ENCODE measurements around the gene BMPR1A. TPM values are rescaled to one million over a fixed set of nuclear protein-coding genes. Genes with fewer than 3 reads are reported as not detected.
"Not testable (repeated sequence)": the region's sequence is repeated elsewhere in the genome, so short reads cannot be mapped to it uniquely, and the experiment has no call there.

Gene BMPR1A
- total and polyA plus RNA-seq, 2 experiments from 2014 or later: 14.2 to 82.5 TPM

GRCh38 chr10:86734207-86734988 is 22.0 kb upstream of the BMPR1A start (continued):
- TF ChIP-seq ZNF462 (CRISPR knock-in tag; IDR thresholded peaks at IDR 0.05) (no peak), NANOG (IDR thresholded peaks at IDR 0.05; ENCODE audit: borderline replicate concordance) (no peak), STAT1 (IDR thresholded peaks at IDR 0.05; ENCODE audit: unreplicated experiment) (no peak), CREB1 (CRISPR knock-in tag; IDR thresholded peaks at IDR 0.05; ENCODE audit: low read depth) (no peak), CTCF (conservative IDR thresholded peaks at IDR 0.05; ENCODE audit: low read depth in 2 of 2) (no peak)

GRCh38 chr10:86735278-86735677 is 21.1 kb upstream of the BMPR1A start:
- H3K27ac Mint-ChIP-seq; DNase-seq (ENCODE audit: low spot score); H3K36me3 ChIP-seq (ENCODE audit: insufficient read depth); H4K20me1 ChIP-seq (replicated peaks; ENCODE audit: insufficient read depth); H3K4me1 Mint-ChIP-seq; H3K4me3 ChIP-seq; H3K4me1 ChIP-seq (ENCODE audit: insufficient read depth); H3K27ac ChIP-seq (ENCODE audit: low read depth); ATAC-seq; H3K36me3 Mint-ChIP-seq (ENCODE audit: low read depth); H3K9me2 ChIP-seq (ENCODE audit: insufficient read depth); H3K9me3 Mint-ChIP-seq; H3K79me2 ChIP-seq (replicated peaks; ENCODE audit: insufficient read depth); H2AFZ ChIP-seq; H3K4me2 ChIP-seq; H3K27me3 ChIP-seq (ENCODE audit: insufficient read depth); H3F3A ChIP-seq (replicated peaks; ENCODE audit: low read depth); H3K4me3 Mint-ChIP-seq: not testable (repeated sequence)
- H3K27me3 Mint-ChIP-seq (ENCODE audit: insufficient read depth, low read depth, poor library complexity): peaks cover 16% of the 10 kb centered on the region
